Thoracic aorta (tissue), 2 donors: Measurements from ENCODE around the gene HEG1. TPM values are rescaled to one million over a fixed set of nuclear protein-coding genes. Genes with fewer than 3 reads are reported as not detected.
"Not testable (repeated sequence)": the region's sequence is repeated elsewhere in the genome, so short reads cannot be mapped to it uniquely, and the experiment has no call there.

Source experiments
- ATAC-seq: fragments of 150-250 bp; one replicate; pipeline ENCODE4 v1.8.0; 2017; ENCODE audit warnings: low read depth; ENCODE audit not compliant: insufficient number of reproducible peaks, low FRiP score
- DNase-seq: peaks from one replicate; pipeline ENCODE4 v3.0.0-alpha.2; 2020; ENCODE audit warnings: low spot score
- H3K27ac ChIP-seq, 2 donors: fragments of 200-600 bp; sonication (generic); 1 replicate in 1 of 2; 2 replicates in 1 of 2; pipeline ENCODE4 v1.5.1; 2016; ENCODE audit warnings: mild to moderate bottlenecking in 2 of 2, moderate library complexity in 2 of 2
- H3K27me3 ChIP-seq: fragments of 200-600 bp; sonication (generic); replicated peaks from 2 replicates; pipeline ENCODE4 v1.6.0; 2016; ENCODE audit warnings: mild to moderate bottlenecking; ENCODE audit not compliant: insufficient read depth
- H3K36me3 ChIP-seq: fragments of 200-600 bp; sonication (generic); one replicate; pipeline ENCODE4 v1.5.1; 2016
- H3K4me1 ChIP-seq, 2 donors: fragments of 200-600 bp; sonication (generic); 1 replicate in 1 of 2; 2 replicates in 1 of 2; pipeline versions ENCODE4 v1.5.1 to v1.6.0; 2016; ENCODE audit warnings: low read depth in 2 of 2, mild to moderate bottlenecking in 1 of 2; ENCODE audit not compliant: control insufficient read depth in 1 of 2
- H3K4me3 ChIP-seq: fragments of 200-600 bp; sonication (generic); 2 replicates; pipeline ENCODE4 v1.5.1; 2016; ENCODE audit warnings: mild to moderate bottlenecking
- H3K9me3 ChIP-seq: fragments of 200-600 bp; sonication (generic); 2 replicates; pipeline ENCODE4 v1.5.1; 2016
- CTCF ChIP-seq: fragments of 200-600 bp; sonication (generic); IDR thresholded peaks from one replicate; pipeline ENCODE4 v1.5.1; 2019; ENCODE audit warnings: antibody characterized with exemption
- total RNA-seq, 2 donors: library from RNA; depleted of rRNA; stranded (reverse); fragments of >200 nt; gene quantifications; one replicate each; pipeline versions ENCODE4 v1.1.0 to v1.2.3, GENCODE V29; 2016

HEG1 gene
- total RNA-seq, 2 donors from 2014 or later = 114 to 168 TPM

GRCh38 chr3:124964387-124964786 is 91.4 kb downstream of the HEG1 start:
- DNase-seq = no peak
- Histone ChIP-seq H3K27ac (no peak overlapping the region), H3K27me3 (no peaks in the 10 kb centered on the region), H3K4me3 (no peak overlapping the region), H3K9me3 (no peaks in the 10 kb centered on the region), H3K4me1 (peaks cover 0 to 3% of the 10 kb centered on the region in 2 donors), H3K36me3 (no peaks in the 10 kb centered on the region)
- ATAC-seq = no peak
- TF ChIP-seq CTCF = no peak

- TF ChIP-seq CTCF = no peak
- Histone ChIP-seq H3K27ac (no peak overlapping the region), H3K27me3 (no peaks in the 10 kb centered on the region), H3K4me3 (no peak overlapping the region), H3K9me3 (no peaks in the 10 kb centered on the region), H3K36me3 (no peaks in the 10 kb centered on the region), H3K4me1 (peaks cover 0 to 3% of the 10 kb centered on the region in 2 donors)
- ATAC-seq (no peak), DNase-seq (no peak)
Observed at GRCh38 chr3:124963755-124964154, 92.0 kb downstream of the HEG1 start.

GRCh38 chr3:124962403-124962940 is 93.3 kb downstream of the HEG1 start:
- Histone ChIP-seq H3K4me3 (no peak overlapping the region), H3K27me3 (no peaks in the 10 kb centered on the region), H3K4me1 (peaks cover 0 to under 1% of the 10 kb centered on the region in 2 donors), H3K36me3 (no peaks in the 10 kb centered on the region), H3K27ac (no peak overlapping the region), H3K9me3 (no peaks in the 10 kb centered on the region)
- TF ChIP-seq CTCF = no peak
- no peak for ATAC-seq
- DNase-seq = no peak

DNA sequence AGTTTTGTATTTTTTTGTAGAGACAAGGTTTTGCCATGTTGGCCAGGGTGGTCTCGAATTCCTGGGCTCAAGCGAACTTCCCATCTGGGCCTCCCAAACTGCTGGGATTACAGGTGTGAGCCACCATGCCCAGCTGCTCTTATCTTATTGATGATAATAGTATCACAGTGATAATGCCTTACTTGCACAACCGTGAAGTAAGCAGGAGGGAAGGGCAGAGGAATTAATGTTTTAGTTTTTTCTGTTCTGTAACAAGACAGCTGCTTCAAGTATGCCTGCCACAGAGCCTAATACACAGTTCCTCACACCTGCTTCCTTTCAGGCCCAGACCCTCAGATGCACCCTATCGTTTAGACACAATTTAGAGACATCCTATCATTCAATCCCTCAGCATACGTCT is 95.1 kb downstream of the HEG1 start:
- Histone ChIP-seq H3K4me1 (no peaks in the 10 kb centered on the region), H3K36me3 (no peaks in the 10 kb centered on the region), H3K4me3 (no peak overlapping the region), H3K27me3 (no peaks in the 10 kb centered on the region), H3K9me3 (no peaks in the 10 kb centered on the region), H3K27ac (no peak overlapping the region)
- ATAC-seq = no peak
- no peak for TF ChIP-seq CTCF
- DNase-seq = no peak

DNA sequence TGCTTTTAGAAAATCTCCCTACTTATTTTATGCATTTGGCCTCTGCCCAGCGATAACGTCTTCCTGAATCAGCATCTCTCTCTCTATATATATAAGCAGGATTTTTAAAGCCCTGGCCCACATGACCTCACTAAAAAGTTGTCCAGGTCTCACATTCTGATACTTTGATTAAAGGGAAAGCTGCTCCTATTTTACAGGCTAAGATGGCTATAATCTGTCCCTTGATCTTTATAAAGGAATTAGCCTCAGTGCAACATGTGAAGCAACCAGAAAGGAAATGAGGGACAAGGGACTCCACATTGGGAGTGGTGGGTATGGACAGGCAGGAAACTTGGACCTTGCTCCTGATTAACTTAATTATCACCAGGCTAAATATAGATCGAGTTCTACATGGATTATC is 95.7 kb downstream of the HEG1 start:
- TF ChIP-seq CTCF = no peak
- Histone ChIP-seq H3K4me3 (no peak overlapping the region), H3K9me3 (no peaks in the 10 kb centered on the region), H3K27me3 (no peaks in the 10 kb centered on the region), H3K36me3 (no peaks in the 10 kb centered on the region), H3K4me1 (no peaks in the 10 kb centered on the region), H3K27ac (no peak overlapping the region)
- ATAC-seq (no peak), DNase-seq (no peak)

GRCh38 chr3:124957951-124958350 is 97.8 kb downstream of the HEG1 start:
- not testable (repeated sequence) for H3K27ac ChIP-seq, ATAC-seq, DNase-seq, H3K4me3 ChIP-seq, H3K4me1 ChIP-seq, H3K9me3 ChIP-seq, H3K27me3 ChIP-seq, H3K36me3 ChIP-seq
